HEK293T (cell line): ENCODE results near the gene HACE1.

Experiments
- ARNT ChIP-seq: fragments of 450-650 bp; IDR thresholded peaks from 2 replicates; pipeline ENCODE4 v1.6.1; 2017; ENCODE audit warnings: mild to moderate bottlenecking
- NFRKB ChIP-seq: fragments of 450-650 bp; IDR thresholded peaks from 2 replicates; pipeline ENCODE4 v1.6.1; 2016; ENCODE audit warnings: mild to moderate bottlenecking, moderate library complexity
- SP1 ChIP-seq: fragments of 450-650 bp; IDR thresholded peaks from 2 replicates; pipeline ENCODE4 v1.6.1; 2017
- SUZ12 ChIP-seq: fragments of 450-650 bp; IDR thresholded peaks from 2 replicates; pipeline ENCODE4 v1.6.1; 2016; ENCODE audit warnings: mild to moderate bottlenecking

- no peak for TF ChIP-seq NFRKB
- TF ChIP-seq SUZ12: no peak
- no peak for TF ChIP-seq SP1
- TF ChIP-seq ARNT: no peak
Measured at GRCh38 chr6:104688283-104688969, 171.3 kb downstream of the HACE1 start.
